ENCODE results near the gene CUL1.

Gene CUL1

DNA sequence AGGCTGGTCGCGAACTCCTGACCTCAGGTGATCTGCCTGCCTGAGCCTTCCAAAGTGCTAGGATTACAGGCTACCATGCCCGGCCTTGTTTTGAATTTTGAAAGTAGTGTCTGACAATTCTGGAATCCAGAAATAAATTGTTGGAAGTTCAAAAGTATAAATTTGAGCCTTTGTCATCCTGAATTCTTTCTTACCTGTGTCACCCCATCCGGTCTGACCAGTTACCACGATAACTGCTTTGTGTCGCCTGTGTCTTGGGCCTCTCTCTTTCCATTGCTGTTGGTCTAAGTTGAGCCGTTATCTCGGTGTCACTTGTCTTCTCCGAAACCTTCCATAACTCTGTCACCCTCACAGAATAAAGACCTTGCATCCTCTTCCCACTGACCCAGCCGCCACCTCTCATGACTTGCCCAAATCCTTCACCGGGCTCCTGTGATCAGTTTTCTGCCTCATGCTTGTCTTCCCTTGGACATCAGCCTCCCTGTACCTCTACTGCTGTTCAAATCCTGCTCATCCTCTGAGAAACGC lies 18.6 kb downstream of the CUL1 start:
- Histone ChIP-seq H3K9ac (ENCODE audit: insufficient read length) (no peak overlapping the region), H3K36me3 (ENCODE audit: insufficient read depth, low read length) (peaks cover 9% of the 10 kb centered on the region; the same call in 1 of the 2 replicates), H3K9me3 (ENCODE audit: low read depth, low read length) (no peaks in the 10 kb centered on the region), H3K4me3 (no peak overlapping the region), H3K27ac (no peak overlapping the region)
- no peak for DNase-seq (ENCODE audit: low read depth, low spot score)
- no peak for TF ChIP-seq FOXP2 (optimal IDR thresholded peaks at IDR 0.05; ENCODE audit: control extremely low read depth, extremely low read length, insufficient read depth)
- no peak for TF ChIP-seq POLR2AphosphoS5 (IDR thresholded peaks at IDR 0.05; ENCODE audit: borderline replicate concordance, low read depth, low read length)
- TF ChIP-seq EZH2 (IDR thresholded peaks at IDR 0.05): no peak

DNA sequence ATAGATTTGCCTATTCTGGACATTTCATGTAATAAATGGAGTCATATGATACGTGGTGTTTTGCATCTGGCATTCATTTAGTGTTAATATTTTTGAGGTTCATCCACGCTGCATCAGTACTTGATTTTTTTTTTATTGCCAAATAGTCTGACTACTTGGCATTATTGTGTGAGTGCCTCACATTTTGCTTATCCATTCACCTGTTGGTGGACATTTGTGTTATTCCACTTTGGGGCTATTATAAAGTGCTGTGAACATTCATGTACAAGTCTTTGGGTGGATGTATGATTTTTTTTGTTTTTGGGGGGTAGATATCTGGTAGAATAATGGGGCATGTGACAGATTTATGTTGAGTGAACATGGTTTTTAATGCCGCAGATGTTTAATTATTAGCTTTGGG lies 19.7 kb downstream of the CUL1 start:
- Histone ChIP-seq H3K36me3 (ENCODE audit: insufficient read depth, low read length) (peaks cover 9% of the 10 kb centered on the region; the same call in 1 of the 2 replicates), H3K9ac (ENCODE audit: insufficient read length) (no peak overlapping the region), H3K27ac (no peak overlapping the region), H3K4me3 (no peak overlapping the region), H3K9me3 (ENCODE audit: low read depth, low read length) (no peaks in the 10 kb centered on the region)
- TF ChIP-seq EZH2 (IDR thresholded peaks at IDR 0.05) (no peak), POLR2AphosphoS5 (IDR thresholded peaks at IDR 0.05; ENCODE audit: borderline replicate concordance, low read depth, low read length) (no peak), FOXP2 (optimal IDR thresholded peaks at IDR 0.05; ENCODE audit: control extremely low read depth, extremely low read length, insufficient read depth) (no peak)
- DNase-seq (ENCODE audit: low read depth, low spot score): no peak

DNA sequence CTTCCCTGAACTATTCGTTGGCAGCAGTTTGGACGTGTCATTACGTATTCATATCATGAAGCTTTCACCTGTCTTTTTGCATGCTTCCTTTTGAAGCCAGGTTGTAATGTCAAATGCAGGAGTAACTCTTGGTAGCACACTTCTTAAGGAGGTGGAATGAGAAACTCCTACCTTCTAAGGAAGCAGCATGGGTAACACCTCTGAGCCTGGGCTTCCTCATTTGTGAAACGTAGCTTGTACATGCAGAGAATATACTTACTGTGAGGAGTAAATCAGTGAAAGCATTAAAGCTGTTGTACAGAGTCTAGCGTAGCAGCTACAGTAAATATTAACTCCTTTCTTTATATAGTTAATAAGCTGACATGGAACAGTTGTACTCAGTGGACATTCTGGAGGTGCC lies 21.1 kb downstream of the CUL1 start:
- H3K36me3 ChIP-seq (ENCODE audit: insufficient read depth, low read length): peaks cover under 1% of the 10 kb centered on the region; the same call in 1 of the 2 replicates
- H3K27ac ChIP-seq: peak overlapping the region; percentile 48
- no peak for DNase-seq (ENCODE audit: low read depth, low spot score)
- no peak overlapping the region for H3K9ac ChIP-seq (ENCODE audit: insufficient read length)
- no peaks in the 10 kb centered on the region for H3K9me3 ChIP-seq (ENCODE audit: low read depth, low read length)
- no peak overlapping the region for H3K4me3 ChIP-seq
- no peak for TF ChIP-seq EZH2 (IDR thresholded peaks at IDR 0.05)

DNA sequence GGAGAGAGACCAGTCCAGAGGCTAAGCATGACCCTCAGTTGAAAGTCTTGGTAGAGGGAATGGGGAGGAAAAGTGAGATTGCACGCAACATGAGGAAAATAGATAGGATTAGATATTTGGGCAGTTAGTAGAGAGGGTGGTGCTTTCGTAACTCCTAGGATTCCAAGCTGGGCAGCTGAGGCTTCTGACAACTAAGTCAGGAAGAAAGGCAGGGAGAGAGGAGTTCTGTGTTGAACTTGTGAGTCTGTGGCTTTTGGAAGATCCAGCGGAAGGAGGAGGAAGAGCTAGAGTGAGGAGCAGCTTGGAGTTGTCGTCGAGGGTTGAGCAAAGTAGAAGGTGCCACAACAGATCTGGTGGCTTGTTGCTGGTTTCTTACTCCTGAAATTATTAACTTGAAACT lies 21.8 kb downstream of the CUL1 start:
- H3K9me3 ChIP-seq (ENCODE audit: low read depth, low read length): no peaks in the 10 kb centered on the region
- H3K27ac ChIP-seq: peak overlapping the region; percentile 48
- H3K9ac ChIP-seq (ENCODE audit: insufficient read length): no peak overlapping the region
- no peaks in the 10 kb centered on the region; the same call in 1 of the 2 replicates for H3K36me3 ChIP-seq (ENCODE audit: insufficient read depth, low read length)
- no peak overlapping the region for H3K4me3 ChIP-seq
- TF ChIP-seq EZH2 (IDR thresholded peaks at IDR 0.05) (no peak), FOXP2 (optimal IDR thresholded peaks at IDR 0.05; ENCODE audit: control extremely low read depth, extremely low read length, insufficient read depth) (no peak), POLR2AphosphoS5 (IDR thresholded peaks at IDR 0.05; ENCODE audit: borderline replicate concordance, low read depth, low read length) (no peak)
- no peak for DNase-seq (ENCODE audit: low read depth, low spot score)

DNA sequence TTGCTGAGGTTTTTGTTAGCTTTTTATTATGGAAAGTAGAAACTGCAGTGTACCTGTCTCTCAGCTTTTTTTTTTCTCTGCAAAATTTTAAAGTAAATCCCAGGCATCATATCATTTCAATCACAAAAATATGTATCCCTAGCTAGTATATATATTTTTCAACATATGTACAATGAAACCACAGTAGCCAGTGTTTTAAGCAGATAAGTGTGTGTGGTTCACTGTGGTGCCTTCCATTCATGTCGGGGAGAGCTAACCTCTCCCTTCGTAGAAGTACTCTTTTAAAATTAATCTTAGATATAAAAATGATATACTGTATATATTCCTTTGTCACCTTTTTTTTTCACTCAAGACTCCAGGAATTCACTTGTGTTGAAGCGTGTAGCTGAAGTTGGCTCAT lies 22.7 kb downstream of the CUL1 start:
- DNase-seq (ENCODE audit: low read depth, low spot score): no peak
- H3K4me3 ChIP-seq: no peak overlapping the region
- no peak overlapping the region for H3K9ac ChIP-seq (ENCODE audit: insufficient read length)
- no peaks in the 10 kb centered on the region; the same call in 1 of the 2 replicates for H3K36me3 ChIP-seq (ENCODE audit: insufficient read depth, low read length)
- no peak overlapping the region for H3K27ac ChIP-seq
- TF ChIP-seq POLR2AphosphoS5 (IDR thresholded peaks at IDR 0.05; ENCODE audit: borderline replicate concordance, low read depth, low read length) (no peak), EZH2 (IDR thresholded peaks at IDR 0.05) (no peak), FOXP2 (optimal IDR thresholded peaks at IDR 0.05; ENCODE audit: control extremely low read depth, extremely low read length, insufficient read depth) (no peak)
- H3K9me3 ChIP-seq (ENCODE audit: low read depth, low read length): no peaks in the 10 kb centered on the region

DNA sequence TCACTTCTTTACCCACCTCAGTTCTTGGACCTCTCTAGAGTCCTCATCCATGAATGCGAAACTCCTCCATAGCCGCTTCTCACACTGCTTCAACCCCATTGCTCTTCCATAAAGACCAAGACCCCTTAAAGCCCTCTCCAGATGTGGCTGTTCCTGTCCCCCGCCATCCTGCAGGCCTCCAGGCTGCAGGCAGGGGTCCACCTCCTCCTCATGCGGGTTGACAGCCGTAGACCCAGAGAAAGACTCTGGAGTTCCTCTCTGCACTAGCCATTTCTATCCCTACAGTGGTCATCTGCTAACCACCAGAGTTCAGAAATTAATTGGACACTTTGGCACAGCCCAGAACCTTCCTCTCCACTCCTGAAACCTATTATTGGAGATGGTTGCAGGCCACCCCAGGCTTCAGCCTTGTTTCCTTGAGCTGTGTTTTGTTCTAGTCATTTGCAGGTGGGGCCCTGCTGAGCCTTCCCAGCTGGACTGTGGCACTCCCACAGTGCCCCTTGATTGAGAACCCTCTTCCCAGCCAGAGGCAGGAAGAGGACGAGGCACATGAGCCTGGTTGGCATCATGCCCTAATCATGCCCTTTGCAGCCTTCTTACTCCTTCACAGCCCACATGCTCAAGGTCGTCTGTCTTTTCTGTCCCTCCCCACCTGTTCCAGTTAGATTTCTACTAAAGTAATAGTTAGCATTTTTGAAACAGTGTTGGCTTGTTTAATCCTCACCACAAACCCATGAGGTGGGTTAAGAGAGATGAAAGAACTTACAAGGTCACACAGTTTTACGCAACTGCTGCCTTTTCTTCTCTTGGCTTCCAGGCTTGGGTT lies 23.9 kb downstream of the CUL1 start:
- Histone ChIP-seq H3K27ac (no peak overlapping the region), H3K36me3 (ENCODE audit: insufficient read depth, low read length) (no peaks in the 10 kb centered on the region; the same call in 1 of the 2 replicates), H3K9ac (ENCODE audit: insufficient read length) (no peak overlapping the region), H3K9me3 (ENCODE audit: low read depth, low read length) (no peaks in the 10 kb centered on the region), H3K4me3 (no peak overlapping the region)
- no peak for TF ChIP-seq POLR2AphosphoS5 (IDR thresholded peaks at IDR 0.05; ENCODE audit: borderline replicate concordance, low read depth, low read length)
- TF ChIP-seq FOXP2 (optimal IDR thresholded peaks at IDR 0.05; ENCODE audit: control extremely low read depth, extremely low read length, insufficient read depth): no peak
- no peak for TF ChIP-seq EZH2 (IDR thresholded peaks at IDR 0.05)
- no peak for DNase-seq (ENCODE audit: low read depth, low spot score)

DNA sequence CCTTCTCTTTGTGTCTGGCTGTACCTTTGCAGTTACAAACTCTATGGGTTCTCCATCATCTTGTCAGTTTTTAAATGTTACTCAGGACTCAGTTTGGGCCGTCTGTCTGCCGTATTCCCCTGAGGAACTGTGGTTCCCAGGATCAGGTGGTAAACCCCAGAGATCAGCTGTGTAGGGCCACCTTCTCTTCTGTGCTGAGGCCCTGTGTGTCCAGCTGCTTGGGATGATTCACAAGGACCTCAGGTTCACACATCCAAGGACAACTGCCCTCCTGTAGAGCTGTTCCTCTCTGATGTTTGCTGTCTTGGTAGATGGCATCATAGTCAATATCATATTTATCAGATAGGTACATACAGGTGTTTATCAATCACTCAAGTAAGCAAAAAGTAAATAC lies 24.5 kb downstream of the CUL1 start:
- Histone ChIP-seq H3K9me3 (ENCODE audit: low read depth, low read length) (no peaks in the 10 kb centered on the region), H3K4me3 (no peak overlapping the region), H3K27ac (no peak overlapping the region), H3K9ac (ENCODE audit: insufficient read length) (no peak overlapping the region), H3K36me3 (ENCODE audit: insufficient read depth, low read length) (no peaks in the 10 kb centered on the region; the same call in 1 of the 2 replicates)
- TF ChIP-seq FOXP2 (optimal IDR thresholded peaks at IDR 0.05; ENCODE audit: control extremely low read depth, extremely low read length, insufficient read depth): no peak
- TF ChIP-seq EZH2 (IDR thresholded peaks at IDR 0.05): no peak
- TF ChIP-seq POLR2AphosphoS5 (IDR thresholded peaks at IDR 0.05; ENCODE audit: borderline replicate concordance, low read depth, low read length): no peak
- DNase-seq (ENCODE audit: low read depth, low spot score): no peak

DNA sequence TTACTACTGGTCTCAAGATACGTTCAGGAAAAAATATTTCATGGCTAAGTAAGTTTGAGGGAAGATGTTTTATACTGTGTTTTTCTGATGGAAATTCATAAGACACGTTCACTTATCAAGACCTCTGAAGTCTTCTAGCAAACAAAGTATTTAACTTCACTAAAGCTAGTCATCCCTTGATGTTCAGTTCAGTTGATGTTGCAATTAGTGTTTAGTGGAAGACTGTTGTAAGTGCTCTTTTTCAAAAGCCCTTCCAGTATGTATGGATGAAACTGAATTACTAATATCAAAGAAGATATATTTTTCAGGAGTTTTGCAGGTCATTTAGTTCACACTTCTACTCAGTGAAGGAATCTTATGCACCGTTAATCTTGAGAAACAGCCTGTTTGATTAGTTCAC lies 25.1 kb downstream of the CUL1 start:
- Histone ChIP-seq H3K4me3 (no peak overlapping the region), H3K9ac (ENCODE audit: insufficient read length) (no peak overlapping the region), H3K9me3 (ENCODE audit: low read depth, low read length) (no peaks in the 10 kb centered on the region), H3K36me3 (ENCODE audit: insufficient read depth, low read length) (no peaks in the 10 kb centered on the region; the same call in 1 of the 2 replicates), H3K27ac (peak overlapping the region; percentile 55; the same call in 1 of the 2 replicates)
- TF ChIP-seq EZH2 (IDR thresholded peaks at IDR 0.05) (no peak), FOXP2 (optimal IDR thresholded peaks at IDR 0.05; ENCODE audit: control extremely low read depth, extremely low read length, insufficient read depth) (no peak), POLR2AphosphoS5 (IDR thresholded peaks at IDR 0.05; ENCODE audit: borderline replicate concordance, low read depth, low read length) (no peak)
- no peak for DNase-seq (ENCODE audit: low read depth, low spot score)
